Neural cell (in vitro differentiated cells): ENCODE results near the gene OSBPL9.

ENCODE experiments used
- EP300 ChIP-seq: fragments of 450-650 bp; conservative IDR thresholded peaks from 2 replicates; pipeline ENCODE4 v1.6.1; 2014; ENCODE audit warnings: antibody characterized with exemption, mild to moderate bottlenecking, moderate library complexity; ENCODE audit not compliant: poor library complexity, severe bottlenecking
- EZH2 ChIP-seq: fragments of 200-600, 300-800 bp; shearing (Covaris generic), sonication (generic); IDR thresholded peaks from 2 replicates; pipeline ENCODE4 v1.6.1; 2014; ENCODE audit warnings: antibody characterized with exemption, low read length, borderline replicate concordance, mild to moderate bottlenecking; ENCODE audit not compliant: insufficient read depth, poor library complexity, severe bottlenecking
- POLR2AphosphoS5 ChIP-seq: IDR thresholded peaks from 2 replicates; pipeline ENCODE4 v1.6.1; 2012
- RAD21 ChIP-seq: fragments of 450-650 bp; conservative IDR thresholded peaks from 2 replicates; pipeline ENCODE4 v1.6.1; 2014; ENCODE audit warnings: antibody characterized with exemption, mild to moderate bottlenecking, moderate library complexity
- SMC3 ChIP-seq: fragments of 450-650 bp; conservative IDR thresholded peaks from 2 replicates; pipeline ENCODE4 v1.6.1; 2014; ENCODE audit warnings: antibody characterized with exemption, mild to moderate bottlenecking, moderate library complexity; ENCODE audit not compliant: poor library complexity
- TAF1 ChIP-seq: IDR thresholded peaks from 2 replicates; pipeline ENCODE4 v1.6.1; 2012; ENCODE audit warnings: low read depth
- TF ChIP-seq, protein P1 (sequence below): fragments of 450-650 bp; IDR thresholded peaks from 2 replicates; pipeline ENCODE4 v1.5.1; 2014; ENCODE audit warnings: antibody characterized with exemption, mild to moderate bottlenecking, moderate library complexity; ENCODE audit not compliant: poor library complexity, severe bottlenecking
- TF ChIP-seq, protein P2 (sequence below): IDR thresholded peaks from 2 replicates; pipeline ENCODE4 v1.6.1; 2012; ENCODE audit warnings: borderline replicate concordance

DNA sequence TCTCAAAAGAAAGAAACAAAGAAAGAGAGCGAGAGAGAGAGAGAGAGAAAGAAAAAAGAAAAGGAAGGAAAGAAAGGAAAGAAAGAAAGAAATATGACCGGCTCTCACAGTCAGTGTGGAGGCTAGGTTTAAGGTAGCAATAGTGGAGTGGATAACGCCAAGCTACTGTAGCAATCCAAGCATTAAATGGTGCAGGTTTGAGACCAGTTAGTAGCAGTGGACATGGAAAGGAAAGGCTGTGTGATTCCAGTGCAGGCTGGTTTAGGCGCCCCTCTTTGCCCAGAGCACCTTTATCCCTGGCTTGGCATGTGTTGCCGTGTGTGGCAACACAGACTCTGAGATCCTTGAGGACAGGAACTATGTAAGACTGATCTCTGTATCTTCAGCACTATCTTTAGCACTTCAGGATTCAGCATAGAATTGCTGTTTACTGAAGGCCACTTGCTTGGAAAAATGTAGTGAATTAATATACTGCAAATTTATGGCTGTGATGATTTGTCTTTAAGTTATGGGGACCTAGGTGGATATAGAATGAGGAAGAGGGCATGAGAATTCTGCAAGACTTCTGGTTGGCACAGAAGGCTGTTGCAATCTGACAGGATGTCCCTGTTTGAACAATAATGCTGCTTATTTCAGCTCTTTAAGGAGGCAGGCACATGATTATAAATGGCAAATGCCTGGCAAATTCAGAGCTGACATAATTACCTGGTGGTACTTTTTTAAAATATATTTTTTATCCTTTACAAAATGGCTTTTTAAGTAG, 10.8 kb upstream of the OSBPL9 start:
- TF ChIP-seq, protein P1, sequence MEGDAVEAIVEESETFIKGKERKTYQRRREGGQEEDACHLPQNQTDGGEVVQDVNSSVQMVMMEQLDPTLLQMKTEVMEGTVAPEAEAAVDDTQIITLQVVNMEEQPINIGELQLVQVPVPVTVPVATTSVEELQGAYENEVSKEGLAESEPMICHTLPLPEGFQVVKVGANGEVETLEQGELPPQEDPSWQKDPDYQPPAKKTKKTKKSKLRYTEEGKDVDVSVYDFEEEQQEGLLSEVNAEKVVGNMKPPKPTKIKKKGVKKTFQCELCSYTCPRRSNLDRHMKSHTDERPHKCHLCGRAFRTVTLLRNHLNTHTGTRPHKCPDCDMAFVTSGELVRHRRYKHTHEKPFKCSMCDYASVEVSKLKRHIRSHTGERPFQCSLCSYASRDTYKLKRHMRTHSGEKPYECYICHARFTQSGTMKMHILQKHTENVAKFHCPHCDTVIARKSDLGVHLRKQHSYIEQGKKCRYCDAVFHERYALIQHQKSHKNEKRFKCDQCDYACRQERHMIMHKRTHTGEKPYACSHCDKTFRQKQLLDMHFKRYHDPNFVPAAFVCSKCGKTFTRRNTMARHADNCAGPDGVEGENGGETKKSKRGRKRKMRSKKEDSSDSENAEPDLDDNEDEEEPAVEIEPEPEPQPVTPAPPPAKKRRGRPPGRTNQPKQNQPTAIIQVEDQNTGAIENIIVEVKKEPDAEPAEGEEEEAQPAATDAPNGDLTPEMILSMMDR = no peak
- TF ChIP-seq TAF1 = no peak
- TF ChIP-seq POLR2AphosphoS5 = no peak
- TF ChIP-seq EZH2 = no peak
- TF ChIP-seq RAD21 = no peak
- TF ChIP-seq SMC3 = no peak
- TF ChIP-seq, protein P2, sequence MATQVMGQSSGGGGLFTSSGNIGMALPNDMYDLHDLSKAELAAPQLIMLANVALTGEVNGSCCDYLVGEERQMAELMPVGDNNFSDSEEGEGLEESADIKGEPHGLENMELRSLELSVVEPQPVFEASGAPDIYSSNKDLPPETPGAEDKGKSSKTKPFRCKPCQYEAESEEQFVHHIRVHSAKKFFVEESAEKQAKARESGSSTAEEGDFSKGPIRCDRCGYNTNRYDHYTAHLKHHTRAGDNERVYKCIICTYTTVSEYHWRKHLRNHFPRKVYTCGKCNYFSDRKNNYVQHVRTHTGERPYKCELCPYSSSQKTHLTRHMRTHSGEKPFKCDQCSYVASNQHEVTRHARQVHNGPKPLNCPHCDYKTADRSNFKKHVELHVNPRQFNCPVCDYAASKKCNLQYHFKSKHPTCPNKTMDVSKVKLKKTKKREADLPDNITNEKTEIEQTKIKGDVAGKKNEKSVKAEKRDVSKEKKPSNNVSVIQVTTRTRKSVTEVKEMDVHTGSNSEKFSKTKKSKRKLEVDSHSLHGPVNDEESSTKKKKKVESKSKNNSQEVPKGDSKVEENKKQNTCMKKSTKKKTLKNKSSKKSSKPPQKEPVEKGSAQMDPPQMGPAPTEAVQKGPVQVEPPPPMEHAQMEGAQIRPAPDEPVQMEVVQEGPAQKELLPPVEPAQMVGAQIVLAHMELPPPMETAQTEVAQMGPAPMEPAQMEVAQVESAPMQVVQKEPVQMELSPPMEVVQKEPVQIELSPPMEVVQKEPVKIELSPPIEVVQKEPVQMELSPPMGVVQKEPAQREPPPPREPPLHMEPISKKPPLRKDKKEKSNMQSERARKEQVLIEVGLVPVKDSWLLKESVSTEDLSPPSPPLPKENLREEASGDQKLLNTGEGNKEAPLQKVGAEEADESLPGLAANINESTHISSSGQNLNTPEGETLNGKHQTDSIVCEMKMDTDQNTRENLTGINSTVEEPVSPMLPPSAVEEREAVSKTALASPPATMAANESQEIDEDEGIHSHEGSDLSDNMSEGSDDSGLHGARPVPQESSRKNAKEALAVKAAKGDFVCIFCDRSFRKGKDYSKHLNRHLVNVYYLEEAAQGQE = no peak
- TF ChIP-seq EP300 = no peak
